Ecto neural progenitor cell (in vitro differentiated cells): ENCODE results near the gene OTUD7B.
A peak's percentile ranks its signal among the peaks of the same experiment; 100 is the strongest.

ENCODE experiments used
- DNase-seq: peaks from one replicate; pipeline ENCODE4 v3.0.0-alpha.2; 2018; ENCODE audit warnings: low spot score

OTUD7B gene

DNA sequence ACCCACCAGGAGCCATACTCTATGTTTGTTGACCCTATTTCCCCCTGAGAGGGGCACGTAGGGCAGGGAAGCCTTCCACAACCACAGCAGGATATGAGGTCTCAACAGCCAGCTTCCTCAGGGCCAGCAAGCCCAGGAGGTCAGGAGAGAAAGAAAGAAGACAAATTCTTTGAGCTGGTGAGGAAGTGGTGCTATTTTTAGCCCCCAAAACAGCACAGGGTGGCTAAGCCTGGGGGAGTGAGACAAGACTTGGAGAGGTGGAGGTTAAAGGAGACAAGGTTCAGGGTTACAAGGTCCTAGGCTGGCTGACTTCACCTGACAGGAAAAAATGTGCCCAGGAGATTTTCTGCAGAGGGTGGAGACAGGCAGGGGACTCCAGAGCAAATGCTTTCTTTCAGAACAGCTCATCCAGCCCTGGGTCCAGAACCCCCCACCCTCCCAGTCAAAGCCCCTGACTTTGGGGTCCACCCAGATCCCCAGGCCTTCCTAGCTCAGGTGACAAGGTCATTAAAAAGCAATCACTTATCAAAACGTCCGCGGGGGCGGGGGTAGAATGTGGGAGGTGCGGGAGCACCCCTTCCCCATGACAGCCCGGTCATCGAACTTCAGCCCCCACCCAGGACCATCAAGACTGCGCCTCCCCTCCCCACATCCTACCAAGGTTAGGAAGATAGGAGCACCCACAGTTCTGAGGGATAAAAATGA is 94.2 kb downstream of the OTUD7B start:
- DNase-seq = no peak

GRCh38 chr1:149915429-149916192 is 94.9 kb downstream of the OTUD7B start:
- DNase-seq = peak; percentile 63

DNA sequence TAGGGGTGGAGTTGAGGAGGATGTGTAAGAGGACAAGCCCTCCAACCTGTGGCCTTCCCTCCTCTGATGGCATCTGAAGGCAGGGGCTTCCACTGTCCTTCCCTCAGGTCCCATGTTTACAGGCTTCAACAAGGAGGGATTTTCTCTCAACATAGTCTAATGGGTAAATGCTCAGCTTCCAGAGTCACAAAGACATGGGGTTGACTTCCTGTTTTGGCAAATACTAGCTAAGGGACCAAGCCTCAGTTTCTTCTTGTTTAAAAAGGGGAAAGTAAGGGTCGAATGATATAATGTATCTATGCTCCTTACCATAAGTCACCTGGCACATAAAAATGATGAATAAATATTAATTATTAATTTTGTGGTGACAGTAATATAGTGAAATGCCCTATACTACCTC is 96.0 kb downstream of the OTUD7B start:
- no peak for DNase-seq

DNA sequence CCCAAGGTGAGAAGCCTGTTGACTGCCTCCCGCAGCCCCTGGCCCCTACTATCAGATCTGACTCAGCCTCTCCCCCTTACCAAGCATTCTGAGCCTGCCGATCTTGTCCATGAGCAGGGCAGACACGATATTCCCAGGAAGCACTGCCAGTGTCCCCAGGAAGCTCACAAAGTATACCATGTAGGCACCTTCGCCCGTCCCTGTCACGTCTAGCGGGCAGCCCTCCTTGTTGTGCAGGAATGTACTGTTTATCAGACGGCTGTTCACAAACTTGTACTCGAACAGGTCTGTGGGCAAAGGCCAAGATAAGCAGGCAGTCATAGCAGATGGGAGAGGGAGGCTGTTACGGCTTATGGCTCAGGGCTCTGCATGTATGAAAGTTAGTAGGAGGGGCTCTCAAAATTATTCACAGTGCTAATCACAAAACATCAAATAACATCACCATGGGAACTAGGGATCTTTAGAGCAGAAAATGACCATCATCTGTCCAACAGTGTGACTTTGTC is 103.9 kb downstream of the OTUD7B start:
- DNase-seq = no peak

- no peak for DNase-seq
Measured at GRCh38 chr1:149903836-149904491, 106.6 kb downstream of the OTUD7B start.

DNA sequence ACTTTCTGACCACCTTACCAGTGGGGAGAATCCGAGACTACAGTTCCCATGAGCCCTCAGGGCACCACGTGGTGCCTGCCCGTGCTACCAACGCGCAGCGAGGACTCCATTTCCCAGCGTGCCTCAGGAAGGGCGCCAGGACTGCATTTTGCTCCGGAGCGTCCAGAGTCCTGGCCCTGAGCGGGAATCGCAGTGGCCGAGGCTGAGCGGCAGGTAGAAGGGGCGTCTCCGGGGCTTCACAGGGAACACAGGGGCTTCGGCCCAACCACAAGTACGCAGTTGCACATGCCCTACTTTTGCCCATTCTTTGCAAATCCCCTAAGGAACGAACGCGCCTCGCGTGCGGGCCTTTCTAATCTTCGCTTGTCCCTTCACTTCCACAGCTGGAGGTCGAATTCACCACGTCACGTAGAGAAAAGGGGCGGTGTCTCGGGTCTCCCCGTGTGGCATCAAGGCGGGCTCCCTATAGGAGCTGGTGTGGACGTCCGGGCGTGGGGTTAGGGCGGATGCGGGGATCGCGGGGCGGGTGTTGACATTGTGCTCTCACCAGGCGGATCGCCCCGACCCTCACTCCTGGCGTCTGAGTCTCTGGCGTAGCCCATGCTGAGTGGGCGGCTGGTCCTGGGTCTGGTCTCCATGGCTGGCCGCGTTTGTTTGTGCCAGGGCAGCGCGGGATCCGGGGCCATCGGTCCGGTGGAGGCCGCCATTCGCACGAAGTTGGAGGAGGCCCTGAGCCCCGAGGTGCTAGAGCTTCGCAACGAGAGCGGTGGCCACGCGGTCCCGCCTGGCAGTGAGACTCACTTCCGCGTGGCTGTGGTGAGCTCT is 110.9 kb downstream of the OTUD7B start, which contains the start of gene BOLA1:
TSS of gene BOLA1 (plus strand) at position 109 of the 825 bp plus-strand sequence. CDS start at position 601, 492 bp downstream.
- DNase-seq = peak; percentile 92

- DNase-seq = no peak
Measured at GRCh38 chr1:149896575-149896974, 114.0 kb downstream of the OTUD7B start.

DNA sequence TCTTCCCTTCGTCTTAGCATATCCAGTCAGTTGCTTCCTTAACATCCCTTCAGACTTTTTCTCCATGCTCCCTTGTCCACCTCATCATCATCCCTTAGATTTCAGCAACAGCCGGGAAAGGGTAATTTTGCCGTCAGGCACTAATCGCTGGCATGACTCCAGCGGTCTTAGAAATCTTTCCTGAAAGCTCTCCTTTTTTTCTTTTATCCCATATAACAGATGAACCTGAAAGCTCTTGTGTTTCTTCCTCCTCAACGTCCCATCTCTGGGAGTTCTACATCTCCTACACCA is 121.6 kb downstream of the OTUD7B start:
- no peak for DNase-seq

DNA sequence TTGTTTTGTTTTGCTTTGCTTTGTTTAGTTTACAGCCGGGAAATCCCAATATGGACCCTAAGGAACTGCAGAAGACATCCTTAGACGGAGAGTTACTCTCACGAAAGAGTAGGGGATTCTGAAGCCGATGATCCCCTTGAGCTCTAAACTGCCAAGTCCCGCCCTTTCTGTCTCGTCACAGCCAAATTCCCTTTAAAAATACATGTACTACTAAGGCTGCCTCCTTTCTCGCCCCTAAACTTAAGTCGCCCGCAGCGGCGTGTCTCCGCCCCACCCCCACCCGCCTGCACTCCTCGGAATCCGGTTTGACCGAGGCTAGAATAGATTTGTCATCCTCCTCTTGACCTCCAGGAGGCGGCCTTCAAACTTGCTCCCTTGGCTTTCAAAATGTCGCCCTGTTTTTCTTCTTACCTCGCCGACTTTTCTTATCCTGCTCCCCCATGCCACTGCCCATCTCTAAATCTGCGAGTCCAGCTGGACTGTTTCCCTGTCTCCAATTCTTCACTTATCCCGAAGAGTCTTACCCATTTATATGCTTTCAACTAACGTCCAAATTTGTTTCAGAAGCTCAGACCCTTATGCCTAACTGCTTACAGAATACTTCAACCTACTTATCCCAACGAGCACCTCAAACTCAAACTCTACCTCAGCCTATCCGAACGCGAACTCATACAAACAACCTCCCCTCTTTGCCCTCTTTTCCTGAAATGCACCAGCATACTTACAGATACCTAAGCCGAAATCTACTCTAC is 122.1 kb downstream of the OTUD7B start:
- peak; percentile 89 for DNase-seq
